Stimulated activated CD8-positive, alpha-beta memory T cell treated with anti-CD3 and anti-CD28 coated beads, Interleukin-4, amount 100 ng/mL, for 24 hours (primary cell): ENCODE results near the gene CSH1.
"Not testable (repeated sequence)": the region's sequence is repeated elsewhere in the genome, so short reads cannot be mapped to it uniquely, and the experiment has no call there.

ENCODE experiments used
- DNase-seq: peaks from one replicate; pipeline ENCODE4 v3.0.0-alpha.2; 2020; ENCODE audit warnings: low read depth

CSH1 gene

DNA sequence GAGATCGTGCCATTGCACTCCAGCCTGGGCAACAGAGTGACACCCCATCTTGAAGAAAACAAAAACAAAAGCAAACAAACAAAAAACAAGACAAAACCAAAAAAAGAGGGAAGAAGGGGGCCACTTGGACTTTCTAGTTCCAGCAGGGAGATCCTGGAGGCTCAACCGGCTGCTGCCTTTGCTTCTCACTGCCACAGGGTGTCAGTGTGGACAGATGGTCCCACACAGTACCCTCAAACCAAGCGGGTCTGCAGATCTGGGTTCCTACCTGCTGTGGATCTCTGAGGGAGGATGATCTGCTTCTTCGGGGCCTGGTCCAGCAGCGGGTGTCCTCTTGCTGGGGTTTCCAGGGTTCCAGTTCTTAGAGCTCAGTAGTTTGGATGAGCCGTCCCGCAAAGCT lies 29.7 kb downstream of the CSH1 start:
- DNase-seq: not testable (repeated sequence)

DNA sequence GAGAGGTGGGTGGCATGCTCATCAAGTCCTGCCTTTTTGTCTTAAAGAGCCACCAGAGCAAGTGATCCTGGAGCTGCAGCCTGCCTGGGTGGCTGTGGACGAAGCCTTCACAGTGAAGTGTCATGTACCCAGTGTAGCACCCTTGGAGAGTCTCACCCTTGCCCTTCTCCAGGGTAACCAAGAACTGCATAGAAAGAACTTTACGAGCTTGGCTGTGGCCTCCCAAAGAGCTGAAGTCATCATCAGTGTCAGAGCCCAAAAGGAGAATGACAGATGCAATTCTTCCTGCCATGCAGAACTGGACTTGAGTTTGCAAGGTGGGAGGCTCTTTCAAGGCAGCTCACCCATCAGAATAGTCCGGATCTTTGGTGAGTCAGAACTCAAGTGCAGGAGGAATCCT lies 37.1 kb downstream of the CSH1 start:
- no peak for DNase-seq

DNA sequence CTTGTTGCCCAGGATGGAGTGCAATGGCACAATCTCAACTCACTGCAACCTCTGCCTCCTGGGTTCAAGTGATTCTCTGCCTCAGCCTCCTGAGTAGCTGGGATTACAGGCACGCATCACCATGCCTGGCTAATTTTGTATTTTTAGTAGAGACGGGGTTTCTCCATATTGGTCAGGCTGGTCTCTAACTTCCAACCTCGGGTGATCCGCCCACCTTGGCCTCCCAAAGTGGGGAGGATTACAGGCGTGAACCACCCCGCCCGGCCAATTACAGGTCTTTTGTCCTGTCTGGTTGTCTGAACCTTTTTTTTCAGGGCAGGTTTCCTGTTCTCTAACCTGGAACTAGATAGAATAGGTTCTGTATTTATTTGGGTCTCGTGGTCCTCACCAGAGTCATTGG lies 39.9 kb downstream of the CSH1 start:
- not testable (repeated sequence) for DNase-seq

DNA sequence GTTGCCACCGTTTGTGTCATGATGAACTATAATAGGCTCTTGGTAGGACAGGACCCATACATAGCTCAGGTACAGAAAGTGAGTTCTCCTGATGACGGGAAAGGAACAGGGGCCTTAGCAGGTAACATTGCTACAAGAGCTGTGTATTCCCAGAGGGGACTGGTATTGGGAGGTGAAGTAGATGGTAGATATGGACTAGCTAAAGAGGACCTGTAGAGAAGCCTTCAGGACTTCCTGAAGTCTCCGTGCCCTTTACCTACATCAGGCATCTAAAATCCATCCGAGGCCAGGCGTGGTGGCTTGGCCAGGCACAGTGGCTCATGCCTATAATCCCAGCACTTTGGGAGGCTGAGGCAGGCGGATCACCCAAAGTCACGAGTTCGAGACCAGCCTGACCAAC lies 41.2 kb downstream of the CSH1 start:
- DNase-seq: no peak

DNA sequence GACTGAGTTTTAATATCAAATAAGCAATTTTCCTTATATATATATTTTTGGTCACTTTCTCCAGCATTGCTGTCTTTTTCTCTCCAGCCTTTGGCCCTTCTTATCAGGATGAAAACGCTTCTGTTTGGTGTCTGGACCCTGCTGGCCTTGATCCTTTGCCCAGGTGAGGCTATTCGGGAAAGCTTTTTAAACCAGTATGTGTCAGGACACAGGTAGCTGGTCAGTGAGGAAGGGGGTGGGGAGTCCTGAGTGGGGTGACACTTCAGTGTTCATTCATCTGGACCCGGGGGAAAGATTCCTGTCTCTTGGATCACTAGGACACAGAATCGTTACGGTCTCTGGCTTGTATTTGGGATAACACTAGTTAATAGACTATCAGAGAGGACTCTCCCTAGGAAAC lies 41.7 kb downstream of the CSH1 start:
- no peak for DNase-seq

DNA sequence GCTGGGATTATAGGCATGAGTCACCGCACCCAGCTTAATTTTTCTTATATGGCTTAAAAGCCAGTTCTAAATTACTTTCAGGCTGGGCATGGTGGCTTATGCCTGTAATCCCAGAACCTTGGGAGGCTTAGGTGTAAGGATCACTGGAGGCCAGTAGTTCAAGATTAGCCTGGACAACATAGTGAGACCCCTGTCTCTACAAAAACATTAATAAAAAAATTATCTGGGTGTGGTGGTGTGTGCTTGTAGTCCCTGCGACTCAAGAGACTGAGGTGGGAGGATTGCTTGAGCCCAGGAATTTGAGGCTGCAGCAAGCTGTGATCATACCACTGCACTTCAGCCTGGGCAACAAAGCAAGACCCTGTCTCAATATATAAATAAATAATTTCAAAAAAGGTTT lies 43.1 kb downstream of the CSH1 start:
- no peak for DNase-seq

DNA sequence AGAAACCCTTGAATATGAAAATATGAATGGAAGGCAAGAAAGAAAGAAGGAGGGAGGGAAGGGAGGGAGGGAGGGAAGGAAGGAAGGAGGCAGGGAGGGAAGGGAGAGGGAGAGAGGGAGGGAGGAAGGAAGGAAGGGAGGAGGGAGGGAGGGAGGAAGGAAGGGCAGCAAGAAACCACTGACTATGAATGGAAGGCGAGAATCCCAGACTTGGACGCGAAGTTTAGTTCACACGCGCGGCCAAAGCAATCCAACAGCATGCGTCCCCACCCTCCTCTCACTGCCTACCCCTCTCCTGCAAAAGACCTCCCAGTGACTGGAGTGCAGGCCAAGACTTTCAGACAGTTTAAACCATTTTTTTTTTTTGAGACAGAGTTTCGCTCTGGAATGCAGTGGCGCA lies 46.0 kb downstream of the CSH1 start:
- no peak for DNase-seq

DNA sequence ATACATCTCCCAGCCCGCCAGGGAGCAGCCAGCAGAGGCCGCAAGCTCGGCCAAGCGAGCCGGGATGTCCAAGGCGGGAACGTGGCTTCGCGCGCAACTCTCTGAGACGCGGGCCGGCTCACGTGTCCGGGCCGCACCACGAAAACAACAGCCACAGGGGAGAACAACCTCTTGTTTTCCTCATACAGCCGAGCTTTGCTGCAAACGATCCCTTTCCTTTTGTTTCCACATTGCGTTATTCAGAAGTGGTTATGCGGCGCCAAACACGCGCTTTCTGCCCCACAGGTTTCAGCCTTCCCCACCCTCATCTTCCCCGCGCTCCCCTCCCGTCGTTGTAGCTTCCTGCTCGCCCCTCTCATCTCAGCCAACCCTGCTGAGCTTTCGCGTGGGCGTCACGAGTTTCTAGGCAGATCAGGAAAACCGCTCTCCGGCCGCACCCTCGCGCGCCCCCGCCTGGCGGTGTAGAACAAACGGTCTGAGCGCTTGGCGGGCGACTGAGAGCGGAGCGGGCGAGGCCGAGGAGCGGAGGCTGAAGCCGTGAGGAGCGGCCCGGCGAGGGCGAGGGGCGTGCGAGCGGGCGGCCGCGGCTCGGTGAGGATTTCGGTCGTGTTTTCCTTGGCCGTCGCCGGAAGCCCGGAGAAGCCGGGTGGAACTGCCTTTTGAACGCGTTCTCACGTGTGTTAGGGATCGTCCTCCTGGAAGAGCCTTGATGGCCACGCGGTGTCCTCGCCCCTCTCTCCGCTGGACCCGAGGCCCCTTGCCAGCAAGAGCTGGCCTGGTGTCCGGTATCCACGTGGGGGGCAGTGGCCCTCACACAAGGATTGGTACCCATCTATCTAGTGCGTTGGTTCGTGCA lies 47.3 kb downstream of the CSH1 start:
- DNase-seq: peak; percentile 92

DNA sequence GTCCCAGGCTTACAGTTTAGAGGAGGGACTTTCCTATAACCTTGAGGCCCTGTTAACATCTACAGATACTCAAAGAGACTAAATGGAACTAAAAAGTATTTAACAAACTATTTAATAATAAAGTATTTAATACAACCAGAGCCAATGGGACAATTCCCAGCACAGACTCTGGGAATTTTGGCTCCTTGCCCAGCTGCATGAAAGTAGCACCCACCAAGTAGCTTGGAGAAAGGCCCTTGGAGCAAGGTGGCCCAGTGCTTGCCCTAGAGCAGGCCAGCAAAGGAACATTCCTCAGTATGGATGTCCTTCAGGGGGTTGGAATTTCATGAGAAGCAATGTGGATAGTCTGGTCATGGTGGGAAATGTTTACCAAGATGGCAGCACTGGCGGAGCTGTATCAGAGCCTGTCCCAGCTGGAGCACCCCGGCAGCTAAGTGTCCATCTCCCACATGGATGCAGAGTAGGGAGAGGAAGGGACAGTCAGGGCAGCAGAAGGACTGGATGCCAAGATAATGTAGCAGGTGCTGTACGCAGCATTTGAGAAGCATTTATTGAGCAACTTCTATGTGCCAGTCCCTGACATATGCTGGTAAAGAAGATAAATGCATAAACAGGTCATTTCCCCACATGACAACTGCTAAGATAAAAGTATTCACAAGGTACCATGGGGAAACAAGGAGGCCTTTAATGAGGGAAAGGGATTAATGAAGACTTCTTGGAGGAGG lies 48.7 kb downstream of the CSH1 start:
- DNase-seq: no peak

DNA sequence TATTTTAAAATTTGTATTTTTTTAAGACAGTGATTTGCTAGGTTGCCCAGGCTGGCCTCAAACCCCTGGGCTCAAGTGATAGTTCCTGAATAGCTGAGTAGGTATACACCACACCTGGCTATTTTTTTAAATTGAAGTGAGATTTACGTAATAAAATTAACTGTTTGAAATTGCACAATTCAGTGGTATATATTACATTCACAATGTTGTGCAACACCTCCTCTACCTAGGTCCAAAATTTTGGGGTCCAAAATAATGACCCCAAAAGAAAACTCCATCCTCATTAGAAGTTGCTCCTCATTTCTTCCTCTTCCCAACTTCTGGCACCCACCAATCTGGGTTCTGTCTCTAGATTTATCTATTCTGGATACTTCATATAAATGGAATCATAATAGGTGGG lies 50.9 kb downstream of the CSH1 start:
- no peak for DNase-seq
